HG03025 (cell line): ENCODE results near the gene FYN.
"Not testable (repeated sequence)": the region's sequence is repeated elsewhere in the genome, so short reads cannot be mapped to it uniquely, and the experiment has no call there.

ENCODE experiments used
- ATAC-seq: cut with Tn5 transposase; IDR thresholded peaks from one replicate; pipeline ENCODE4 v1.9.1; 2021; ENCODE audit warnings: mild to moderate bottlenecking, moderate library complexity; ENCODE audit not compliant: unreplicated experiment, low FRiP score

Gene FYN

GRCh38 chr6:111795558-111795957, 77.7 kb downstream of the FYN start:
- ATAC-seq: no peak

GRCh38 chr6:111794727-111795452, 78.4 kb downstream of the FYN start:
- ATAC-seq: no peak

- no peak for ATAC-seq
Observed at GRCh38 chr6:111794300-111794699, 79.0 kb downstream of the FYN start.

- no peak for ATAC-seq
Observed at GRCh38 chr6:111793711-111794111, 79.5 kb downstream of the FYN start.

GRCh38 chr6:111792914-111793700, 80.1 kb downstream of the FYN start:
- no peak for ATAC-seq

GRCh38 chr6:111792241-111792640, 81.0 kb downstream of the FYN start:
- no peak for ATAC-seq

- ATAC-seq: no peak
Observed at GRCh38 chr6:111791415-111791814, 81.8 kb downstream of the FYN start.

GRCh38 chr6:111789598-111789997, 83.7 kb downstream of the FYN start:
- no peak for ATAC-seq

GRCh38 chr6:111788379-111789276, 84.6 kb downstream of the FYN start:
- ATAC-seq: no peak

GRCh38 chr6:111786151-111786550, 87.1 kb downstream of the FYN start:
- ATAC-seq: not testable (repeated sequence)

- no peak for ATAC-seq
Observed at GRCh38 chr6:111784433-111784832, 88.8 kb downstream of the FYN start.

GRCh38 chr6:111782887-111783466, 90.3 kb downstream of the FYN start:
- ATAC-seq: no peak

GRCh38 chr6:111782192-111782809, 91.0 kb downstream of the FYN start:
- ATAC-seq: no peak

- ATAC-seq: no peak
Observed at GRCh38 chr6:111781041-111781708, 92.1 kb downstream of the FYN start.

- no peak for ATAC-seq
Observed at GRCh38 chr6:111780393-111780792, 92.9 kb downstream of the FYN start.

- ATAC-seq: no peak
Observed at GRCh38 chr6:111779660-111780059, 93.6 kb downstream of the FYN start.

- ATAC-seq: no peak
Observed at GRCh38 chr6:111779031-111779430, 94.2 kb downstream of the FYN start.

- ATAC-seq: no peak
Observed at GRCh38 chr6:111777357-111777756, 95.9 kb downstream of the FYN start.
